ENCODE measurements around the gene IGSF11. TPM values are rescaled to one million over a fixed set of nuclear protein-coding genes. Genes with fewer than 3 reads are reported as not detected.
"Not testable (repeated sequence)": the region's sequence is repeated elsewhere in the genome, so short reads cannot be mapped to it uniquely, and the experiment has no call there.

The IGSF11 gene
- polyA plus RNA-seq, 3 donors, result not detected

DNA sequence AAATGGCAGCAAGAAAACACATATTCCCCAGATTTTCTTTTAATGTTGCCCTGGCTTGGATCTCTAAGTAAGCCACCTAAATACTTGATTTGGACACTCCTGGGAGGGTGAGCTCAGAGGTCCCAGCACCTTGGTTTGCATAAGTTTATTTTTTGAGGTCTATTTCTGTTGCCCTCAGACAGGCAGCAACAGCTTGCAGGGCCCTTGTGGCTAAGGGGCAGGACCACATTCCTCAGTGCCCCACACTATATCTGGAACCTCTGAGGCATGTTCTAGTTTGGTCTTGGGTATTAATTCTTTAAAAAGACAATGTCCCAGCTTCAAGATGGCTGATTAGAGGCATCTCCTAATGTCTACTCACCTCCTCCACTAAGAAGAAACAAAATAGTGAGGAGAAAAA lies 57.5 kb downstream of the IGSF11 start:
- Mint-ChIP-seq H3K9me3 (peaks cover 0 to 10% (median 5%) of the 10 kb centered on the region in 7 donors), H3K27me3 (ENCODE audit: low read depth in 3 of 3) (peaks cover 0 to 4% (median 0%) of the 10 kb centered on the region in 3 donors), H3K4me3 (no peak overlapping the region), H3K27ac (no peak overlapping the region), H3K4me1 (no peaks in the 10 kb centered on the region), H3K36me3 (no peaks in the 10 kb centered on the region)
- DNase-seq, result no peak
- intact Hi-C loops (cut with micrococcal nuclease), result no loop called here
- Histone ChIP-seq H3K27me3 (ENCODE audit: control insufficient read depth in 2 of 2, insufficient read depth in 2 of 2, low read length in 2 of 2) (no peaks in the 10 kb centered on the region), H3K9me3 (replicated peaks in 1 of 2; ENCODE audit: control insufficient read depth in 1 of 2, insufficient read depth in 1 of 2, low read length in 2 of 2) (peaks cover 0 to 6% of the 10 kb centered on the region in 2 donors), H3K79me2 (ENCODE audit: insufficient read depth, low read length) (no peaks in the 10 kb centered on the region), H3K27ac (ENCODE audit: low read depth in 1 of 2, low read length in 2 of 2) (no peak overlapping the region), H3K4me2 (replicated peaks; ENCODE audit: extremely low read depth, low read length, poor library complexity, severe bottlenecking) (no peak overlapping the region), H3K4me1 (ENCODE audit: control insufficient read depth in 1 of 2, insufficient read depth in 2 of 2, low read length in 2 of 2) (no peaks in the 10 kb centered on the region), H3K4me3 (replicated peaks in 1 of 3; ENCODE audit: low read depth in 2 of 3, low read length in 3 of 3) (no peak overlapping the region), H3K9ac (ENCODE audit: insufficient read depth, low read length, poor library complexity, severe bottlenecking) (no peak overlapping the region), H3K36me3 (replicated peaks in 1 of 2; ENCODE audit: control insufficient read depth in 1 of 2, insufficient read depth in 2 of 2, low read length in 2 of 2) (no peaks in the 10 kb centered on the region), H2AFZ (ENCODE audit: insufficient read depth, low read depth, low read length, poor library complexity, severe bottlenecking) (no peak overlapping the region), H4K20me1 (ENCODE audit: insufficient read depth, low read length) (no peaks in the 10 kb centered on the region)
- no peak for TF ChIP-seq CTCF (IDR thresholded peaks at IDR 0.05)

- H3K4me2 ChIP-seq (replicated peaks; ENCODE audit: extremely low read depth, low read length, poor library complexity, severe bottlenecking); H3K9me3 ChIP-seq (replicated peaks in 1 of 2; ENCODE audit: control insufficient read depth in 1 of 2, insufficient read depth in 1 of 2, low read length in 2 of 2); H3K36me3 Mint-ChIP-seq; H3K27me3 ChIP-seq (ENCODE audit: control insufficient read depth in 2 of 2, insufficient read depth in 2 of 2, low read length in 2 of 2); H3K4me1 ChIP-seq (ENCODE audit: control insufficient read depth in 1 of 2, insufficient read depth in 2 of 2, low read length in 2 of 2); H3K27me3 Mint-ChIP-seq (ENCODE audit: low read depth in 3 of 3); H3K4me1 Mint-ChIP-seq; H4K20me1 ChIP-seq (ENCODE audit: insufficient read depth, low read length); H3K27ac Mint-ChIP-seq; H3K9ac ChIP-seq (ENCODE audit: insufficient read depth, low read length, poor library complexity, severe bottlenecking); H3K27ac ChIP-seq (ENCODE audit: low read depth in 1 of 2, low read length in 2 of 2); H3K36me3 ChIP-seq (replicated peaks in 1 of 2; ENCODE audit: control insufficient read depth in 1 of 2, insufficient read depth in 2 of 2, low read length in 2 of 2); DNase-seq; H3K79me2 ChIP-seq (ENCODE audit: insufficient read depth, low read length); H3K4me3 ChIP-seq (replicated peaks in 1 of 3; ENCODE audit: low read depth in 2 of 3, low read length in 3 of 3); intact Hi-C loops (cut with micrococcal nuclease); H2AFZ ChIP-seq (ENCODE audit: insufficient read depth, low read depth, low read length, poor library complexity, severe bottlenecking); H3K9me3 Mint-ChIP-seq; H3K4me3 Mint-ChIP-seq: not testable (repeated sequence)
- no CpG with 5 or more reads among the region's 1 CpG for WGBS (ENCODE audit: insufficient coverage)
These were observed 59.2 kb downstream of the IGSF11 start for GRCh38 chr3:118975476-118975875.
